Psoas muscle (tissue), 8 donors: ENCODE data around the gene KANSL1. TPM values are rescaled to one million over a fixed set of nuclear protein-coding genes. Genes with fewer than 3 reads are reported as not detected.

Experiments used
- ATAC-seq, 4 donors: fragments of 200-7000 bp; cut with Tn5 transposase; one replicate each; pipeline ENCODE4 v1.9.1; 2020; ENCODE audit warnings: moderate library complexity in 3 of 4, mild to moderate bottlenecking in 2 of 4
- DNase-seq, 2 donors: peaks; one replicate each; pipeline ENCODE4 v3.0.0-alpha.2; 2020
- H3K27ac ChIP-seq: fragments of 200-600 bp; one replicate; pipeline ENCODE4 v1.8.0; 2022
- H3K27me3 ChIP-seq, 3 donors: fragments of 200-600 bp in 1 of 3; one replicate each; pipeline versions ENCODE4 v1.6.1 to v1.8.0; 2013 to 2022; ENCODE audit warnings: low read length in 2 of 3, mild to moderate bottlenecking in 2 of 3, moderate library complexity in 1 of 3; ENCODE audit not compliant: insufficient read depth in 3 of 3
- H3K36me3 ChIP-seq, 2 donors: fragments of 200-600 bp in 1 of 2; one replicate each; pipeline versions ENCODE4 v1.6.1 to v1.8.0; 2013 to 2022; ENCODE audit warnings: low read depth in 1 of 2, mild to moderate bottlenecking in 1 of 2, moderate library complexity in 1 of 2; ENCODE audit not compliant: insufficient read depth in 1 of 2
- H3K4me1 ChIP-seq: fragments of 200-600 bp; one replicate; pipeline ENCODE4 v1.8.0; 2022
- H3K4me3 ChIP-seq: fragments of 200-600 bp; one replicate; pipeline ENCODE4 v1.8.0; 2022; ENCODE audit warnings: mild to moderate bottlenecking
- H3K9me3 ChIP-seq: fragments of 200-600 bp; one replicate; pipeline ENCODE4 v1.8.0; 2022
- WGBS, 3 donors: extraction: QIAGEN DNeasy Blood & Tissue Kit; methylation state at CpG; one replicate each; pipeline versions ENCODE4 v1.1.6 to v1.1.7; 2013; 5-methylcytosine and 5-hydroxymethylcytosine counted together
- intact Hi-C, 2 donors: fragments of 100-400 bp; cut with DNase I; formaldehyde crosslinking; loops; one replicate each; pipeline versions ENCODE4 v1.11.0 to v1.14.2; 2022
- polyA plus RNA-seq, 3 donors: library from polyadenylated mRNA; stranded (reverse); fragments of 200-250 nt; gene quantifications; one replicate each; pipeline ENCODE4 v1.2.3, GENCODE V29; 2013
- total RNA-seq, 4 donors: library from RNA; stranded (reverse); fragmentation: NEBNext Ultra II Directional in 2 of 4; extraction: Animal tissue kit (Norgen Biotek cat#: 25700) in 2 of 4; gene quantifications; one replicate each; pipeline versions ENCODE4 v1.2.1 to v1.2.4, GENCODE V29; 2021 to 2023
- TF ChIP-seq, protein P1 (sequence below): fragments of 200-600 bp; IDR thresholded peaks from one replicate; pipeline ENCODE4 v1.8.0; 2022; ENCODE audit warnings: antibody characterized with exemption
- donor health status: healthy with polysubstance abuse.
- donor health status: DM: no; HTN: no; CAD: no; lungs with moderate emphysema.
- donor health status: Bipolar disorder and iron deficiency.
- donor health status: healthy.
- donor health status: DM: yes; HTN: yes; CAD: no.
- donor health status: DM: no; HTN: no; CAD: no.
- donor health status: DM: no; HTN: no; CAD: no.
- donor health status: DM: yes; HTN: yes; CAD: no.

The KANSL1 gene
- total and polyA plus RNA-seq, 7 donors = 6.9 to 37.5 (median 25.8) TPM

- H3K36me3 ChIP-seq = no peaks in the 10 kb centered on the region
- ATAC-seq (no peak), DNase-seq (no peak)
- H3K27me3 ChIP-seq = no peaks in the 10 kb centered on the region
- 40 to 60% (median 49%) methylated on average over 2 of the region's 2 CpGs for WGBS, 3 donors
- H3K27ac ChIP-seq = peak overlapping the region; percentile 7
- intact Hi-C loops = loop anchor here in 1 of 2 donors (2.0 kb wide), 1 partner anchor 14 kb away; no protein-coding TSS in a partner anchor
- H3K4me3 ChIP-seq = no peak overlapping the region
- H3K9me3 ChIP-seq = no peaks in the 10 kb centered on the region
- TF ChIP-seq, protein P1, sequence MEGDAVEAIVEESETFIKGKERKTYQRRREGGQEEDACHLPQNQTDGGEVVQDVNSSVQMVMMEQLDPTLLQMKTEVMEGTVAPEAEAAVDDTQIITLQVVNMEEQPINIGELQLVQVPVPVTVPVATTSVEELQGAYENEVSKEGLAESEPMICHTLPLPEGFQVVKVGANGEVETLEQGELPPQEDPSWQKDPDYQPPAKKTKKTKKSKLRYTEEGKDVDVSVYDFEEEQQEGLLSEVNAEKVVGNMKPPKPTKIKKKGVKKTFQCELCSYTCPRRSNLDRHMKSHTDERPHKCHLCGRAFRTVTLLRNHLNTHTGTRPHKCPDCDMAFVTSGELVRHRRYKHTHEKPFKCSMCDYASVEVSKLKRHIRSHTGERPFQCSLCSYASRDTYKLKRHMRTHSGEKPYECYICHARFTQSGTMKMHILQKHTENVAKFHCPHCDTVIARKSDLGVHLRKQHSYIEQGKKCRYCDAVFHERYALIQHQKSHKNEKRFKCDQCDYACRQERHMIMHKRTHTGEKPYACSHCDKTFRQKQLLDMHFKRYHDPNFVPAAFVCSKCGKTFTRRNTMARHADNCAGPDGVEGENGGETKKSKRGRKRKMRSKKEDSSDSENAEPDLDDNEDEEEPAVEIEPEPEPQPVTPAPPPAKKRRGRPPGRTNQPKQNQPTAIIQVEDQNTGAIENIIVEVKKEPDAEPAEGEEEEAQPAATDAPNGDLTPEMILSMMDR = no peak
- H3K4me1 ChIP-seq = peaks cover 84% of the 10 kb centered on the region
Measured at GRCh38 chr17:46152423-46152822, 40.8 kb downstream of the KANSL1 start.

- DNase-seq (no peak), ATAC-seq (no peak)
- no peak overlapping the region for H3K4me3 ChIP-seq
- H3K27me3 ChIP-seq = no peaks in the 10 kb centered on the region
- peaks cover 84% of the 10 kb centered on the region for H3K4me1 ChIP-seq
- no peak overlapping the region for H3K27ac ChIP-seq
- H3K36me3 ChIP-seq = no peaks in the 10 kb centered on the region
- intact Hi-C loops = loop anchor here in 1 of 2 donors (2.0 kb wide), 1 partner anchor 13 kb away; no protein-coding TSS in a partner anchor
- TF ChIP-seq, protein P1 = no peak
- no peaks in the 10 kb centered on the region for H3K9me3 ChIP-seq
Measured at GRCh38 chr17:46151762-46152161, 41.5 kb downstream of the KANSL1 start.

GRCh38 chr17:46150216-46150963, 42.8 kb downstream of the KANSL1 start:
- H3K4me1 ChIP-seq = peaks cover 72% of the 10 kb centered on the region
- no peak for ATAC-seq
- H3K27ac ChIP-seq = no peak overlapping the region
- H3K4me3 ChIP-seq = no peak overlapping the region
- H3K9me3 ChIP-seq = no peaks in the 10 kb centered on the region
- 40 to 51% (median 47%) methylated on average over 2 of the region's 2 CpGs for WGBS, 3 donors
- H3K36me3 ChIP-seq = no peaks in the 10 kb centered on the region
- intact Hi-C loops = no loop called here
- TF ChIP-seq, protein P1 = no peak
- DNase-seq = no peak
- no peaks in the 10 kb centered on the region for H3K27me3 ChIP-seq

GRCh38 chr17:46148247-46148646, 45.0 kb downstream of the KANSL1 start:
- ATAC-seq (no peak), DNase-seq (no peak)
- peaks cover 64% of the 10 kb centered on the region for H3K4me1 ChIP-seq
- H3K9me3 ChIP-seq = no peaks in the 10 kb centered on the region
- WGBS, 3 donors = 67 to 80% (median 80%) methylated on average over 4 of the region's 4 CpGs
- H3K4me3 ChIP-seq = no peak overlapping the region
- TF ChIP-seq, protein P1 = no peak
- intact Hi-C loops = no loop called here
- H3K36me3 ChIP-seq = no peaks in the 10 kb centered on the region
- H3K27me3 ChIP-seq = no peaks in the 10 kb centered on the region
- no peak overlapping the region for H3K27ac ChIP-seq
